ENCODE measurements around the gene PPARGC1A.

PPARGC1A gene

DNA sequence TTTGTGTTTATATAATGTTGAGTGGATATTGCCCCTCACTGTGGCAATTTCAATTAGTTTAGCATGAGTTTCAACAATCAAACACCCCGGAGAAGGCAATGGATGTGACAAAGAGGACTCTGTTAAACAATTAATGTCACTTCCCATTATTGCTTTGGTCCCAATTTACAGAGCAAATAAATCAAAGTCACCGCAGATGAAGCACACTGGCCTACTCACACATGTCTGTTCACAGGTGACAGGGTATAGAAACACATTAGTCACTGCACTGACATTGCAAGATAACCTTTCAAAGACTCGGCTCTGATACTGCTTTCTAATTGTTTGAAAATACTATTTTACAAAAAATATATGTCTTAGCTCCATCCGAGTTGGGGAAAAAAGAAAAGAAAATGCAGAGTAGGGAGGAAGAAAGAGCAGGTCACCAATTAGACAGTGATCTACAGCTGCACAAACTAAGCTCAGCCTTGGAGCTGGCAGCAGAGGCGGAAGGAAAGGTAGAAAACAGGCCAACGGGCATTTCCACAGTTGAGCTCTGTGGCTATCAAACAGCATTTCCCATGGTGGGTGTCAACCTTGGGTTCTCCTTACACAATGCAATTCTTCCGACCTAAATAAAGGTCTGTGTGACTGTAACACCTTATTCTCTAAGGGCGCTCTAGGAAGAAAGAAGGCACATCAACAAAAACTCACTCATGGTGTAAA is 53.9 kb downstream of the PPARGC1A start:
- DNase-seq, result no peak

DNA sequence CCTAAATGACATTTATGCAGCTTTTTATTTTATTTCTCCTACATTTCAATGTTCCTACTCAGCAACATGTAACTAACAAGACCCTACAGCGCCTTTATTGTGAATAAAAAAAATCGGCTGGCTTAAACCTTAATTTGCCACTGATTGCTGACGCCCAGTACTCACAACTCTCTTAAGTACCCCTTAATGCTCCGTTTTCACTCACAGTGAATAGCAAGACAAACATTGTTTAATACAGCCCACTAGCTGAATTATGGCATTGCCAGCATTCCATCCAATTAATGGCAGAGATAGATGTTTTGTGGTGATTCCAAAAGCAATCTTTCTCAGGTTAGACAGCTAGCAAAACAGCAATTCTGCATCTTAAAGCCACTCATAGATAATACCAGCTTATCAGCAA is 61.1 kb downstream of the PPARGC1A start:
- DNase-seq, result no peak

DNA sequence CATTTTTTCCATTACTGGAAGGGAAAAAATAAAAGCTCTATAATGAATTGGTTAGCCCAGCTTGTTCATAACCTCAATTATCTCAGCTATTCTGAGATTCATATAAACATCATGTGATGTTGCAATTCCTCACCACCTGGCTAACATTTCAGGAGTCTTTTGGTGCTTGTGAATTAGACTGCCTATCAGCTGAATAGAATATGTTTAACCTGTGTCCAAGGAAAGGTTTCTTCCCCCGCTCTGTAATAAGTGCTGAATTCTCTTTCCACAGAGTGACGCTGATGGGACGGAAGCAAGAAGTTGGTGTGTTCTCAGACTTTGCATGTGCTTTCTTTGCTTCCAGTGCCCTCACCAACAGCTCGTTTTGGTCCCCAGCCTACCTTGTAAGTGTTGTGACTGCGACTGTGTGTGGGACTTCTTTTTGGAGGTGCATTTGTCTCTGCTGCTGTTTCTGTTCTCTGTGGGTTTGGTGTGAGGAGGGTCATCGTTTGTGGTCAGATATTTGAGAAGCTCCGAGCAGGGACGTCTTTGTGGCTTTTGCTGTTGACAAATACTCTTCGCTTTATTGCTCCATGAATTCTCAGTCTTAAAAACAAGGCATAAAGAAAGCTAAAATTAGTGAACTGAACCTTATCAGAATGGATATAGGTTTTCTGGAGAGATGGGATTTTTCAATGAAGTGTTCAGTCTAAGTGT is 61.7 kb downstream of the PPARGC1A start:
- no peak for DNase-seq

DNA sequence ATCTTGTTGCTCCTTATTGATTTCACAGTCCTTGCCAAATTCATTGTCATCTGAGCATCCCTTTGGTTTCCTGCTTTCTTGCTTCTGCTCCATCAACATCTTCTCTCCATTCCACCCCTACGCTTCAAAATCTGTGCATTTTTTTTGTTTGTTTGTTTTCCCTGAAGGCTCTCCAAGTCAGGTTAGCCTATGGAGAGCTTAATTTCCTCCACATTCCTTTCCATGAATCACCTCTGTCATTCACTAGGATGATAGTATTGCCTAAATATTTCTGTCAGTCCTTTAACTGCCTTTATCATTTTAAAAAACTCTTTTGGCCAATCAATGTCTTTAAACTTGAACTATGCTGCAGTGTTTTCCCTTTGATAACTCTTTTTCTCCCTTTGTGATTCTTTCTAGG is 67.7 kb downstream of the PPARGC1A start:
- DNase-seq, result no peak

DNA sequence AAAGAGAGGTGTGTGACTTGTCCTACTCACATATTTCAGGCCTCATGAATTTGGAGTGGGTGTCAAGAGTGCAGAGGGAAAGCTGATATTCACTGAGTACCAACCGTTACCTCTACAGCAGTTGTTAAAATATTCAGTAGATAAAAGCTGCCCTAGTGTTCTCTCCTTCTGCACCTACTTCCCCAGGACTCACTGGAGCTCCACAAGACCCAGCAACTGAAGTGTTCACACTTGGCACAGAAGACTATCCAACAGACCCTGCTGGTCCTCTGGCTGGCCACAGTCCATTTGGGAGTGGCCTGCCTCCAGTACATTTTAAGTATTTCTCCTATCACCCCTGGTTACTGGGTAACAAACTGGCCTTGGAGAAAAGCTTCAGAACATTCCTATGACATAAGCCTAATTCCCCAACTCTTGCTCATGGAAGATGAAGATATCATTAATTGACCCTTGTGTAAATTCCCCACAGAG is 70.8 kb downstream of the PPARGC1A start:
- DNase-seq, result no peak

DNA sequence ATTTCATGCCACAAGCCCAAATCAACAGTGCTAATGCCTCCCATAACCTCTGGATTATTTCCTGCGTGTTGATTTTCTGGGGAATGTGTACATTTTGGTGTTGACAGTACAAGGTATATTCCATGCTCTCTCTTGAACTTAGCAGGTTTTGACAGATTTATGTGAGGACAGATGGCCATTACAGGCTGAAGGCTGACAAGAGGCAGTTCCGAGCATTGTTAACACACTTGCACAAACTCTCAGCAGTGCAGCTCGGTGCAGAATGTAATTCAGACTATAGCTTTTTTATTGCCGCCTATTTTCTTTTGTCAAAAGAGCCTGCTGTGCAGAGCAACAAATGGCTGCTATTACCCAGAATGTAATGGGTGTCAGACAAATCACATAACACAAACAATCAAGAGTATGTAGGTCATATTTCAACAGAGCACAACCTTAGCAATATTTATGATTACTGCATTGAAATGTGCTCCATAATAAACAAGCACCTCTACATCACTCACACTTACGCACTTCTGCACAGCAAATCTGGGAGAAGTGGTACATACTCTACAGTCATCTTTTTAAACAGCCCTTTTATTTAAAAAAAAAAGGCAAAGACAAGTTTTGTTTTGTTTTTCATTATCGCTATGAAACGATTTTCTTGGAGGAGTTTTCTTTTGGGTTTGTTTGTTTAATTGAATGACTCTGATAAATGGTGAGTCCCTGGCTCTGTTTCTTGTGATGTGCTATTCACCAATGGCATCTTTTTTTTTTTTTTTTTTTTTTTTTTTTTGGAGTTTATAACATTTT is 71.6 kb downstream of the PPARGC1A start:
- DNase-seq, result no peak

- DNase-seq, result no peak
Measured at GRCh38 chr4:23814996-23815660, 74.7 kb downstream of the PPARGC1A start.

DNA sequence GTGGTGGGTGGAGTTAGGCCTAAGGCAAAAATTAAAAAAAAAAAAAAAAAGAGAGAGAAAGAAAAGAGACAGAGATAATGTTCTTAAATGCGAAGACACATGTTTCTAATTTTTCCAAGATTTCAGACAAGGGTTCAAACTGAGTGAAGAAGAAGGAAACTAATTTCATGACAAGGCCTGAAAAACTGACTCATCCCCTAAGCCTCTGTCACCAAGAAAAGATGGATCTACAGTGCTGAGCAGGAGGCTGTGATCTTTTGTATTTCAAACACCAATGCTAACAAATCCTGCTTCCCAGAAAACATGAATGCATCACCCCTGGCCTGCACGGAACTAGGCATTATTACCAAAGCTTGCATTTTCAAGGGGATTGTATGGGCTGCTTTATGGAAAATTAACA is 75.3 kb downstream of the PPARGC1A start:
- DNase-seq, result no peak

DNA sequence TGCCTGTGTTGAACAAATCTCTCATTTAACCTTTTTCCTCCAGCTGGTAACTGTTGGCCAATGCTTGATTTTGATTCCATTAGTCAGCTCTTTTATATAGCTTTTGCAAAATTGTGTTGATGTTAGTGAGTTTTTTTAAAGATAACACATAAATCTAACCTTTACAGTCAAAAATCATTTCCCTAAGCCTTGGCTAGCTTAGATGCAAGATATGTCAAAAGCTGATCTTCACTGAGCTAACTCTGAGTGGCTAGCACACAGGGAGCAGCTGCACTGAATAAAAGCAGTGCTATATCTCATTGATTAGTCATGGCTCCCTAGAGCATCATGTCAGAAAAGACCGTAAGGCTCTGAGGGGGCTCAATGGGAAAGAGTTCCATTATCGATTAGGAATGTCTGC is 78.7 kb downstream of the PPARGC1A start:
- DNase-seq, result no peak

GRCh38 chr4:23805450-23805851 is 84.4 kb downstream of the PPARGC1A start:
- DNase-seq, result no peak

DNA sequence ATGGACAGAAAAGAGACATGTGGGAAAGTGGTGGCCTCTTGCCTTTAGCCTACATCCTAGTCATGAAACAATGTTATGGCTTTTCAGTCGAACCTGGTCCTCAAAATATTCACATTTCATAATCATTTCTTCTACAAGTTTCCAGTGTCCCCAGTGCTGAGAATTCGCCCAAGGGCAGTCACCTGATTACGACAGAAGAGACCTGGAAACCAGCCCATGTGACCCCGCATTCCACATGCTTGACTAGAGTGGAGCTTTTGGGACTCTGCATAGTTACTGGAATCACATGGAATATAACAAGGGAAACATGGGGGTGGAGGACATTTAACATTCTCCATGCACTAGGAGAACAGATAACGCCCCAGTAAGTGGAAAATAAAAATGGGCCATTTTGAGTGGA is 100.1 kb downstream of the PPARGC1A start:
- DNase-seq, result no peak

GRCh38 chr4:23788460-23788859 is 101.4 kb downstream of the PPARGC1A start:
- DNase-seq, result no peak

GRCh38 chr4:23788027-23788426 is 101.8 kb downstream of the PPARGC1A start:
- no peak for DNase-seq

DNA sequence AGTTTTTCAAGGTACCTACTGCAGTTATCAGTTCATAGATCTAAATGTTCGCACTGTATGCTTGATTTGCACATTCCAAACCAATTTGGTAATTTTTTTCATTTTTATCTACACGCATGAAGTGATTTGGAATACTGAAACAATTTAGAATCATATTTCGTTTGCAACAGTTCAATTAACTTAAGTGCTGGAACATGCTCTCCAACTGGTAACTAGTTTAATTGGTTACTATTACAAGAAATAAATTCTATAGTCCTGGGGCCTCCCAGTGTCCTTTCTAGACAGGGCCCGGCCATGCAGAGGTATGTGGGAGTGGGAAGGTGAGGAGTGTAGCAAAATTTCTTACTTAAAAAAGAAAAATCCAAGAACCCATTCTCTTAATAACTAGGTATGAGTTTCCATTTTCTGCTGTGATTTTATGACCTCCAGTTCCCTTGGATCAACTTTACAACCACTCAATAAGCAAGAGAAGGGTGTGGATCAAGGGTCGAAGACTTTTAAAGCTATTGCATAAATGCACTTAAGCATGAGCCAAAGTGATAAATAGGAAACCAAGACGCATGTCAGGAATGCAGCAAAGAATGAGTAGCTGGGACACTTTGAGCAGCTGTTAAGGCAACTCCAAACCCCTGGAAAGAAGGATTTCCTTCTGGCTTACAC is 106.9 kb downstream of the PPARGC1A start:
- no peak for DNase-seq

DNA sequence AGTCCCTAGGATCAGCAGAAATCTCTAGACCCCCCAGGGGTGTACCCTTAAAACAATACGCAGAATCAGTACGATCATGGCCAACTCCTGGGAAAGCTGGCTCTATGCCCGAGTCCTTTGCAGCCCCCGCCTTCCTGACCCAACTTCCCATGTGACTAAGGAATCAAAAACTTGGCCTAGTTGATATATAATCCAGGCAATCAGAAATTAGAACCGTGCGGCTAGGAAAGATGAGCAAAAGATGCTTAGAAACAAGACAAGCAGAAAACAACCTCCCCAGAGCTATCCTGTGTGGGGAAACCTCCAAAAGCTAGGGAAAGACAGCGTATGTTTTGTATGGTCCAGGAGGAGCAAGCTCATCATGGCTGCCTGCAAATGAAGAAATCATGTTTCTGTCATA is 110.0 kb downstream of the PPARGC1A start:
- no peak for DNase-seq

DNA sequence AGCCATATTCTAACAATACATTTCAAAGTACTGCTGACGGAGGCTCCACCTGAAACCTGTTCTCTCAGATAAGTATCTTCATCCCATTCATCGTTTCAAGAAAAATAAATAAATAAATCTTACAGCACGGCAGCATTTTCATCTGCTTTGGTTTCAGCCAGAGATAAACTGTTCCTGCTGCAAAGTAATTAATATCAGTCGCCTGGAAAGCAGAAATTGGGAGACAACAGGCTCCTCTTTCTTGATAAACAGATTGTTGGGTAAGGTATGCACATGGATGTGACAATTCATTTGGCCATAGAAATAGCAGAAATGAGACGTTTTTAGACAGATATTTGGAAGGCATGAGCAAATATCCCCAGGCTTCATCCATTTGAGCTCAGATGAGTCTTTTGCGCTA is 110.4 kb downstream of the PPARGC1A start:
- DNase-seq, result no peak

- no peak for DNase-seq
Measured at GRCh38 chr4:23775694-23776093, 114.2 kb downstream of the PPARGC1A start.

- no peak for DNase-seq
Measured at GRCh38 chr4:23774909-23775308, 114.9 kb downstream of the PPARGC1A start.

DNA sequence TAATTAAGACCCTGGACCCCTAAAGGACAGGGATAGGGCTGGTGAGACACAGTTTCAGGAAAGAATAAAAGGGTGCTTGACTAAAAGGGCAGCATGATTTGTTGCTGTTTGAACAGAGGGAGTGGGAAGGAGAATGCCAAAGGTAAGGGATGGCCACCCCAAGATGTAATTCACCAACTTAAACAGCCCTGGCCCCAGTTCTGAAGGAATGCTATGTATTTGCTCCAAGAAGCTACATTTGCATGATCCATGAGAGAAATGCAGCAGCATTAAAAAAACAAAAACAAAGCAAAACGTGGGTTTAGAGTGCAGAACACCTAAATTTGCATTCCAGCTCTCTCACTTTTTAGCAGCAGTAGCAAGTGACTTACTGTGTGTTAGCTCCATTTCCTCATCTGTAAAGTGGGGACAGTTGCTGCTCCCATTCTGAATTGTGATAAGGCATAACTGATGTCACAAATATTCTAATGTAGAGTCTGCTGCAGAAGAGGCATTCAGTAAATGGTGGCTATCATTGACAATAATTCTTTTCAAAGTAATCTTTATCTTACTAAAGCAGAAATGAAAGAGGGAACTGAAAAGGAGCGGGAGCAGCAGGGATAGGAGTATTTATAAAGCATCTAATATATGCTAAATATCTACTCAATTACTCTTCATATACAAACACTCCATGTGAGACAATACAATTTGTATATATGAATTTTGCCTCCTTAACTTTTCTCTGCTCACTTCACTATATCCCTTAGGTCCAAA is 115.8 kb downstream of the PPARGC1A start:
- no peak for DNase-seq

GRCh38 chr4:23770011-23770410 is 119.8 kb downstream of the PPARGC1A start:
- no peak for DNase-seq

DNA sequence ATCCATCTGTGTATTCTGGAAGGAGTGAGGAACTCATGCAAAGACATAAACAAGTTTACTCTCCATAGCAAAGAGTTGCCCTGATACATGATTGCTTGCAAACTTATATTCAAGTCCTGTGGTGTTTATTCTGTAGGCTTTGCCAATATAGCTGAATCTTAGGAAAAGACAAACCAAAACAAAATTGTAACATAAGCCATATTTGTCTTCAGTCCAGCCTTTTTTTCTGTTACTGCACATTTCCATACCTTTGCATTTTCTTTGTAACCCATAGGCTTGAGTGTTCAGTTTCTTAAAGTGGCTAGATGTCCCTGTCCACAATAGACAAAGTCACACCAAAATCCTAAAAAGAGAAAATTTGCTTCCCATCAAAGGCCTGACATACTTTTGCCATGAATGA is 120.4 kb downstream of the PPARGC1A start:
- no peak for DNase-seq

DNA sequence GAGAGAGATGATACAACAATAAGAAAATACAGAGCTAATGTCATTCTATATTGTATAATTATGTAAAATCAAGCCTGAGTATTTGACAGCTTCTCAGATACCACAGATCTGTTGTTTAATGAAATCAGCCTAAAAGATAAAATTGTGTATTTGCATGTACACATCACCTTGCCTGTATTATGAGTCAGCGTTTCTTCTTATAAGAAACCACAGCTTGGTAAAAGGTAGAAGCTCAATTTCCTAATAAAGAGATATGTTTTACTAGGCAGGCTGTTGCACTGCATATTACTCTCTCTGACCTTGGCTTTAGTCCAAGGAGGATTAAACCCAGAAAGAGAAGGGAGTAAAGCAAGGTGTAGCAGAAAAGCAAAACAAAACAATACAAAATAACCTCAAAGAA is 121.3 kb downstream of the PPARGC1A start:
- no peak for DNase-seq

Measured in activated CD4-positive, alpha-beta T cell treated with anti-CD3 and anti-CD28 coated beads, Interleukin-2, Interleukin-6, amounts not matched to agents 100 ng/mL and 50 ng/mL, durations not matched to agents 16 hours and 8 hours (primary cell).